Measurements from ENCODE around the gene RELB. TPM values are rescaled to one million over a fixed set of nuclear protein-coding genes. Genes with fewer than 3 reads are reported as not detected.

RELB gene
- total and polyA plus RNA-seq, 9 of the 15 experiments (the other 6 are each of a cell fraction or from before 2014, with no cell fraction given), result 0.15 to 1.1 (median 0.28) TPM; not detected in 2

DNA sequence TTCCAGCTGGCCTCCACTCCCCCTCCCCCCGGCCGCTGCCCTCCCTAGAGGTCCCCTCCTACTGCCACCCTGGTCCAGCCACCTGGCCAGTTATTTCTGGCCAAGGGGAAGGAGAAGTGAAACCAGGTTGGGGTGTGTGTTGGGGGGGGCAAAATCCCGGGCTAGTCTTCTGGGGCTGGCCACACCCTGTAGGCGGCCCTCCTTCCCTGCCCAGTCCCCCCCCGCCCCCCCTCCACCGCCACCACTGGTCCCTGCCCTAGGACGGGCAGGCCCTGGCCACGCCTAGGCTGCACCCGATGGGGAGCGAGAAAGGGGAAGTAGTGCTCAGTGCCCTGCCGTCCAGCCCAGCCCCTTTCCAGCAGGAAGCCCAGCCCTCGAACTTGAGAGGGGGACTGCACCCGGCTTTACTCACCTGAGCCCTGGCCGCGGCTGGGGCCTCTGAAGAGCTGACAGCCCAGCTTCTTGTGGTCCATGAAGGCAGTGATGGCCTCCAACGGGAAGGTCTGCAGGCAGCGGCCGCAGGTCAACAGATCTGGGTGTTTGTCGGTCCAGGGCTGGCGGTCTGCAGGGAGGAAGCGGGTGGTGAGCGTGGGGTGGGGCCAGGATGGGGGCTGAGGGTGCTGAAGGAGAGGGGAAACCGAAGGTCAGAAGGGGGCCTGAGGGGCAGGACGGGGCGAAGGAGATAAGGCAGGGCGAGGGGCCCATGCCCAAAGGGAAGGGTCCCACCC lies 74.2 kb downstream of the RELB start (continued):
- TF ChIP-seq, protein P1, sequence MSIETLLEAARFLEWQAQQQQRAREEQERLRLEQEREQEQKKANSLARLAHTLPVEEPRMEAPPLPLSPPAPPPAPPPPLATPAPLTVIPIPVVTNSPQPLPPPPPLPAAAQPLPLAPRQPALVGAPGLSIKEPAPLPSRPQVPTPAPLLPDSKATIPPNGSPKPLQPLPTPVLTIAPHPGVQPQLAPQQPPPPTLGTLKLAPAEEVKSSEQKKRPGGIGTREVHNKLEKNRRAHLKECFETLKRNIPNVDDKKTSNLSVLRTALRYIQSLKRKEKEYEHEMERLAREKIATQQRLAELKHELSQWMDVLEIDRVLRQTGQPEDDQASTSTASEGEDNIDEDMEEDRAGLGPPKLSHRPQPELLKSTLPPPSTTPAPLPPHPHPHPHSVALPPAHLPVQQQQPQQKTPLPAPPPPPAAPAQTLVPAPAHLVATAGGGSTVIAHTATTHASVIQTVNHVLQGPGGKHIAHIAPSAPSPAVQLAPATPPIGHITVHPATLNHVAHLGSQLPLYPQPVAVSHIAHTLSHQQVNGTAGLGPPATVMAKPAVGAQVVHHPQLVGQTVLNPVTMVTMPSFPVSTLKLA (conservative IDR thresholded peaks at IDR 0.05), result peak; percentile 46 to 59; a peak in 2 of 4 replicates
- TF ChIP-seq HDGF (IDR thresholded peaks at IDR 0.05) (peak; percentile 87; the same call in 1 of the 2 replicates), BHLHE40 (IDR thresholded peaks at IDR 0.05; ENCODE audit: low read length) (peak; percentile 11; the same call in 1 of the 2 replicates), ZNF239 (CRISPR knock-in tag; IDR thresholded peaks at IDR 0.05) (no peak), FOXP1 (CRISPR knock-in tag; IDR thresholded peaks at IDR 0.05) (0 out of 2 replicates have a peak, but pooled peaks have one; percentile 21), ZNF354B (CRISPR knock-in tag; IDR thresholded peaks at IDR 0.05) (no peak), SLC30A9 (CRISPR knock-in tag; IDR thresholded peaks at IDR 0.05) (no peak), GTF2F1 (IDR thresholded peaks at IDR 0.05; ENCODE audit: low read depth, low read length) (no peak), GABPA (tag; conservative IDR thresholded peaks at IDR 0.05; ENCODE audit: low read depth) (peak; percentile 42; the same call in 1 of the 2 replicates), CREB1 (IDR thresholded peaks at IDR 0.05) (no peak), CREB1 (CRISPR knock-in tag; IDR thresholded peaks at IDR 0.05) (0 out of 2 replicates have a peak, but pooled peaks have one; percentile 35), ETV5 (CRISPR knock-in tag; IDR thresholded peaks at IDR 0.05; ENCODE audit: low read depth) (0 out of 2 replicates have a peak, but pooled peaks have one; percentile 19), ARID2 (IDR thresholded peaks at IDR 0.05) (no peak), ZEB2 (IDR thresholded peaks at IDR 0.05) (peak; percentile 28; the same call in 1 of the 2 replicates), ZNF584 (CRISPR knock-in tag; IDR thresholded peaks at IDR 0.05; ENCODE audit: low read depth) (no peak), ATF7 (IDR thresholded peaks at IDR 0.05) (0 out of 2 replicates have a peak, but pooled peaks have one; percentile 2)

Measured in K562 (cell line).